HepG2 (cell line): ENCODE data around the gene FCN3.

Source experiments
- CBX5 ChIP-seq: sonication (generic); formaldehyde crosslinking; IDR thresholded peaks from 2 replicates; pipeline ENCODE4 v1.4.0; 2020; ENCODE audit warnings: missing genetic modification reagents, borderline replicate concordance
- CTCF ChIP-seq: sonication (generic); formaldehyde crosslinking; IDR thresholded peaks from 2 replicates; pipeline ENCODE4 v1.5.0; 2020; ENCODE audit warnings: mild to moderate bottlenecking, missing genetic modification reagents, moderate library complexity
- EZH2 ChIP-seq: conservative IDR thresholded peaks from 2 replicates; pipeline ENCODE4 v1.6.1; 2012; ENCODE audit warnings: mild to moderate bottlenecking, low read depth, low read length, moderate library complexity
- FOXA1 ChIP-seq, 2 experiments: fragments of 450-650 bp in 1 of 2; sonication (generic) in 1 of 2; formaldehyde crosslinking in 1 of 2; IDR thresholded peaks; 2 replicates each; pipeline versions ENCODE4 v1.4.0 to v1.6.1; 2016 to 2020; ENCODE audit warnings: missing genetic modification reagents in 1 of 2
- NFIC ChIP-seq: IDR thresholded peaks from 2 replicates; pipeline ENCODE4 v1.6.1; 2012; ENCODE audit warnings: mild to moderate bottlenecking, low read length, inconsistent platforms
- POLR2A ChIP-seq, 2 experiments: IDR thresholded peaks; 2 replicates each; pipeline ENCODE4 v1.6.1; 2011; ENCODE audit warnings: low read depth in 2 of 2, low read length in 2 of 2, mild to moderate bottlenecking in 1 of 2, moderate library complexity in 1 of 2; ENCODE audit not compliant: insufficient read depth in 1 of 2
- SP5 ChIP-seq: IDR thresholded peaks from 2 replicates; pipeline ENCODE4 v1.6.1; 2016; ENCODE audit warnings: low read depth, borderline replicate concordance
- ZKSCAN8 ChIP-seq: IDR thresholded peaks from 2 replicates; pipeline ENCODE4 v1.6.1; 2016; ENCODE audit warnings: borderline replicate concordance, missing genetic modification reagents, missing compliant biosample characterization
- ZNF207 ChIP-seq: fragments of 450-650 bp; IDR thresholded peaks from 2 replicates; pipeline ENCODE4 v1.6.1; 2016; ENCODE audit warnings: antibody characterized with exemption, borderline replicate concordance
- ZNF512 ChIP-seq: sonication (generic); formaldehyde crosslinking; IDR thresholded peaks from 2 replicates; pipeline ENCODE4 v1.4.0; 2020; ENCODE audit warnings: mild to moderate bottlenecking, missing genetic modification reagents

DNA sequence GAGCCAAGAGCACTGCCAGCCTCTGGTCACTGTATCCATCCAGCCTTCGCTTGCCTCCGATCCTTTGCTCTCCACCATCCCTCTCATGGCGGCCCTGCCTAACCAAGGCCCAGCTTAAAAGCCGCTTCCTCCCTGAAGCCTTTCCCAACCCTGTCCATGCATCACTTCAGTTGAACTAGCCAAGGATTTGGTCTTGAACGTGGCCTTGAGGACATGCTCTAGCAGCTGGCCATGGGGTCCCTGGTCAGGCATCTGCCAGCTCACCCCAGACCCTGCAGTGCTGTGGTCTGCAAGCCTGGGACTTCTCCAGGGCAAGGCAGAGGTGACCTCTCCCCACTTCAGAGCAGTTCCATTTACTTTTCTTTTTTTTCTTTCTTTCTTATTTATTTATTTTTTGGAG, 37.9 kb downstream of the FCN3 start:
- TF ChIP-seq ZKSCAN8 (CRISPR knock-in tag) (no peak), CBX5 (no peak), CTCF (CRISPR knock-in tag) (no peak), SP5 (CRISPR knock-in tag) (no peak), POLR2A (IDR thresholded peaks at IDR 0.05; ENCODE audit: insufficient read depth in 1 of 2, low read depth in 2 of 2, low read length in 2 of 2) (no peak), ZNF207 (no peak), FOXA1 (IDR thresholded peaks at IDR 0.05) (no peak), FOXA1 (CRISPR knock-in tag; IDR thresholded peaks at IDR 0.05) (no peak), EZH2 (no peak), NFIC (no peak), ZNF512 (CRISPR knock-in tag) (no peak)
